A673 (cell line): ENCODE measurements around the gene SLC6A6.

ENCODE experiments used
- CTCF ChIP-seq: fragments of 300-800, 200-600 bp; sonication (generic); conservative IDR thresholded peaks from 2 replicates; pipeline ENCODE4 v1.5.1; 2017; ENCODE audit warnings: low read depth, mild to moderate bottlenecking, antibody characterized with exemption, low read length, moderate library complexity, mixed read lengths
- EZH2 ChIP-seq: fragments of 200-600 bp; sonication (generic); IDR thresholded peaks from 2 replicates; pipeline ENCODE4 v1.6.1; 2017; ENCODE audit warnings: borderline replicate concordance, low read depth, mild to moderate bottlenecking, mixed read lengths, antibody characterized with exemption, low read length; ENCODE audit not compliant: poor library complexity, severe bottlenecking

- TF ChIP-seq CTCF, result no peak
- no peak for TF ChIP-seq EZH2
Measured at GRCh38 chr3:14531856-14532395, 129.5 kb downstream of the SLC6A6 start.
